Mammary epithelial cell (primary cell): ENCODE results near the gene STK32C.

Experiments
- CTCF ChIP-seq, 2 donors: IDR thresholded peaks in 1 of 2; conservative IDR thresholded peaks in 1 of 2; 2 replicates each; pipeline ENCODE4 v1.5.1; 2011 to 2012; ENCODE audit warnings: inconsistent platforms in 2 of 2, low read length in 2 of 2, mild to moderate bottlenecking in 2 of 2, control low read depth in 1 of 2, low read depth in 1 of 2; ENCODE audit not compliant: insufficient read depth in 1 of 2; ENCODE audit errors: extremely low read depth in 1 of 2
- EZH2 ChIP-seq: IDR thresholded peaks from 2 replicates; pipeline ENCODE4 v1.6.1; 2012; ENCODE audit warnings: low read length, inconsistent platforms, borderline replicate concordance

- TF ChIP-seq CTCF (conservative IDR thresholded peaks at IDR 0.05 in 1 of 2, IDR thresholded peaks at IDR 0.05 in 1 of 2; ENCODE audit: extremely low read depth in 1 of 2, insufficient read depth in 1 of 2, low read depth in 1 of 2, low read length in 2 of 2), result no peak
- no peak for TF ChIP-seq EZH2
These were observed 27.7 kb upstream of the STK32C start for GRCh38 chr10:132335189-132336063.
